GM19452 (cell line): Measurements from ENCODE around the gene HGD.
"Not testable (repeated sequence)": the region's sequence is repeated elsewhere in the genome, so short reads cannot be mapped to it uniquely, and the experiment has no call there.

Experiments
- ATAC-seq: cut with Tn5 transposase; IDR thresholded peaks from one replicate; pipeline ENCODE4 v1.9.1; 2021; ENCODE audit not compliant: unreplicated experiment

Gene HGD

DNA sequence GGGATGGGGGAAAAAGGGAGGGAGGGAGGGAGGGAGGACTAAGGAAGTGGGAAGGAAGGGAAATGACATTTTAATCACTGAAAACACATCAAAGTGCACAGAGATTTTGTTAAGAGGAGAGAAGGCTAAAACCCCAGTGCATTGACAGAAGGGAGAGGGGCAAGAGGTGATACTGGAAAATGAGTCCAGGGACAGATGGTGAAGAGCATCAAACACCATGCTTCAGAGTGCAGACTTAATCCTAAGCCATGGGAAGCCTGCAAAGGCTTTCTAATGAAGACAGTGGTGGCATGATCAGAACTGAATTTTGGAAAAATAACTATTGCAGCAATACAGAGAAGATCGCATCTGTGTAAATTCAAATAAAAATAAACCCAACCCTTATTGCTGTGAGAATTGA is 41.8 kb downstream of the HGD start:
- no peak for ATAC-seq

DNA sequence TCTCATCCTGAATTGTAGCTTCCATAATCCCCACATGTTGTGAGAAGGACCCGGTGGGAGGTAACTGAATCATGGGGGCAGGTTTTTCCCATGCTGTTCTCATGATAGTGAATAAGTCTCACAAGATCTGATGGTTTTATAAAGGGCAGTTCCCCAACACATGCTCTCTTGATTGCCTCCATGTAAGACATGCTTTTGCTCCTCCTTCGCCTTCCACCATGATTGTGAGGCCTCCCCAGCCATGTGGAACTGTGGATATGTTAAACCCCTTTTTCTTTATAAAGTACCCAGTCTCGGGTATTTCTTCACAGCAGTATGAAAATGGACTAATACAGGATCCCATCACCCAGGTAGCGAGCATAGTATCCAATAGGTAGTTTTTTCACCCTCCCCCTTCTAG is 43.2 kb downstream of the HGD start:
- ATAC-seq = not testable (repeated sequence)

DNA sequence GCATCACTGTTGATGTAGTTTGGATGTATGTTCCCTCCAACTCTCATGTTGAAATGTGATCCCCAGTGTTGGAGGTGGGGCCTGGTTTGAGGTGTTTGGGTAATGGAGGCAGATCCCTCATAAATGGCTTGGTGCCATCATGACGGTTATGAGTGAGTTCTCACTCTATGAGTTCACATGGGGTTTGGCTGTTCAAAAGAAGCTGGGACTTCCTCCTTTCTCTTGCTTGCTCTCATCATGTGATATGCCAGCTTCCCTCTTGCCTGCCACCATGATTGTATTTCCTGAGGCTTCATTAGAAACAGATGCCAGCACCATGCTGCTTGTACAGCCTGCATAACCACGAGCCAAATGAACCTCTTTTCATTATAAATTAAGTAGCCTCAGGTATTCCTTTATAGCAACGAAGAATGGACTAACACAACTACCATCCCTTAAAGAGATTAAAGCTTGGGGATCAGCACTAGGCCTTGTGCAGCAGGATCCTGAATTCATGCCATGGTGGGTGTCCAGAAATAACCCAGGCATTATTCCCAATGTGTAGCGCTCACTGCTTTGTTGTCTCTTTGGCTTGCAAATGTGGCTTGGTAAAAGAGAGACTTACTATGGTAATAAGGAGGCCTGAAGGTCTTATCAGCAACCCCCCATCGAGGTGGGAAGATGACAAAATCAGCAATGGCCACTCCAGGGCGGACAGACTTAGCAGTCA is 44.0 kb downstream of the HGD start:
- ATAC-seq = no peak

DNA sequence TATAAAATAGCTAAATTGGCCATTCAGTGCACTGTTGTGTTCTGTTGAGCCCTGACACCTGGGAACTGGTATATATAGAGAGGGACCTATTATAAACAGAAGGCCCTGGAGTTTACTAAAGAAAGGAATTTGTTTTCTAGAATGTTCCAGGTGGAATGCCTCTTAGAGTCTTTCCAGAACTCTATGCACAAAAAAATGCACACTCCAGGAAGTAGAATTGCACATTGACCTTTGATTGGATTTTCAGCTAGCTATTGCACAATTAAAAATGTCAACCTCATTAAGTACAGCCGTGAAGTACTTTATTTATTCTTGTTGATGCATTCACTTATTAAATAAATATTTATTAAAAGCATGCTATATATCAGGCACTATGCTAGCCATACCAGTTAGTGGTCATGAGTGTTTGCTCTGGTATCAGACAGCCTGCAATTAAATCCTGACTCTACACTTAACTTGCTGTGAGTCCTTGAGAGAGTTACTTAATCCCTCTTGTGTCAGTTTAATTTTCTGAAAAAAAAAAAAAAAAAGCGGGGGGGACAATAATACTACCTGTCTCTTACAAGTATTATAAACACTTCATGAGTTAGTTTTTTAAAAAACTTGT is 45.1 kb downstream of the HGD start:
- no peak for ATAC-seq

DNA sequence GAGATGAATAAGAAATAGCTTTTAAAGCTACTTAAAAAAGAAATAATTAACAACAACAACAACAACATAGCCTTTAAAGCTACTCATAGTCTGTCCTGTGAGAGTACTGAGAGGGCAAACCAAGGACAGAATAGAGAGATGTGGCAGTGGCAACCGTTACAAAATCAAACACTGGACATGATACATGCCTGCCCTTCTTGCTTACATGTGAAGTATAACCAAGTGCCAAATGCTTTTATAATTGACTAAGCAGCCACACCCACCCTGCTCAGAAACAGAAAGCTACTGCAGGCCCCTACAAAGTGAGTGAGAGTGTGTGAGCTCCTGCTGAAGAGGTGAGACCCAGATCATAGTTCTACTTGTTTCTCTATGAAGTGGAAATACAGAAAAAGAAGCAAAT is 47.5 kb downstream of the HGD start:
- ATAC-seq = no peak

DNA sequence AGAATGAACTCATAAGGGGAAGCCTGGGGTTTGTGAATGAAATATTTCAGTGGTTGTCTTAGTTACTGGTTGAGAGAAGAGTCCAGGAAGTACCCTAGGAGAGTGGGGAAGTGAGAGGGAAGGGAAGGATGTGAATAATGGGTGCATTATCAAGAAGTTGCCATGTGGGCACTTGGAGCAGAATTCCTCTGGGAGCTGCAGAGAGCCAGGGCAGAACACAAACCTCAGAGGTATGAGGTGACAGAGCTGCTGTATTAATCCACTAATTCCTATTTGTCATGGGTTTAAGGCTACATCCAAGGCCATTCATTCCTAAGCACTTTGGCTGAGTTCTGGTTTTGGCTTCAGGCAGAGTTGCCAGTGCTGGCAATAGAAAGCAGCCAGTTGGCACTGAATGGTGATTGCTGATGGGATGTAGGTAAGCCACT is 56.9 kb downstream of the HGD start:
- ATAC-seq = no peak

DNA sequence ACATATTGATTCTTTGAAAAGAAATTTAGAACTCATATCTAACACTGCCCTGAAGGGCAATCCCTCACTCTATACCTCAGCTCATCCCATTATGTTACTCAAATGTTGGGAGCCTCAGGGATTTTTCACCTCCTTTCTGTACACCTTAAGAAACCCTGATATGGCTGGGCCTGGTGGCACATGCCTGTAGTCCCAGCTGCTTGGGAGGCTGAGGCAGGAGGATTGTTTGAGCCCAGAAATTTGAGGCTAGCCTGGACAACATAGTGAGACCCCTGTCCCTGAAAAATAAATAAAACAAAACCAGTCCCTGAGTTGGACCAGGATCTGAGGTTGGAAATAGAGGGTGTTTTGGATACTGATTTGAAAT is 58.3 kb downstream of the HGD start:
- no peak for ATAC-seq

DNA sequence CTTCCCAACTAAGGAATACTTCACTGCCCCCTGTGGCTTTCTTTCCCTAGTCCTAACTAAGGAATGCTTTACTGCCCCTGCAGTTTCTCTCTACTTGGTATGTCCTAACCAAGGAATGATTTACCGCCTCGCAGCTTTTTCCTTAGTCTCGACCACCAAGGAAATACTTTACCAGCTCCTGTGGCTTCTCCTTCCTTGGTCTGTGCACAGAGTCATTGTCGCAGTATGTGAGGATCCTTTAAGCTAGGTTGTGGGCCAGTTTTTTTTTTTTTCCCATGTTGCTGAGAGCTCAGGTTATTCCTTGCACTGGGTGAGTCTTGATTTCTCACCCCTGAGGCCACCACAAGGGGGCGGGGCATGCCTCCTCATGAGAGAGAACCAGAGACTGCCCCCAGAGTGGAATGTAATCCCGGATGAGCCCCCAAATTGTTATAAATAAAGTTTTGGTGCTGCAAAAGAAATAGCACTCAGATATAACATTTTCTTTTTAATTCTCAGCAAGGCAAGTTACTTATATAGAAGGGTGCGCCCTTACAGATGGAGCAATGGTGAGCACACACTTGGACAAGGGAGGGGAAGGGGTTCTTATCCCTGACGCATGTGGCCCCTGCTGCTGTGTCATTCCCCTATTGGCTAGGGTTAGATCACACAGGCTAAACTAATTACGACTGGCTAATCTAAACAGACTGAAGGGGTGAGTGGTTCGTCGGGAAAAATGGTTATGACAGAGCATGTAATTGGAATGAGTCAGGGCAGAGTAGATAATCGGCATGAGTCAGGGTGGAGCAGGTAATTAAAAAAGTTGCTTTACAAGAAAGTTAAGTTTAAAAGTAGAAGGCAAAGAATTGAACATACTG is 58.9 kb downstream of the HGD start:
- ATAC-seq = no peak

DNA sequence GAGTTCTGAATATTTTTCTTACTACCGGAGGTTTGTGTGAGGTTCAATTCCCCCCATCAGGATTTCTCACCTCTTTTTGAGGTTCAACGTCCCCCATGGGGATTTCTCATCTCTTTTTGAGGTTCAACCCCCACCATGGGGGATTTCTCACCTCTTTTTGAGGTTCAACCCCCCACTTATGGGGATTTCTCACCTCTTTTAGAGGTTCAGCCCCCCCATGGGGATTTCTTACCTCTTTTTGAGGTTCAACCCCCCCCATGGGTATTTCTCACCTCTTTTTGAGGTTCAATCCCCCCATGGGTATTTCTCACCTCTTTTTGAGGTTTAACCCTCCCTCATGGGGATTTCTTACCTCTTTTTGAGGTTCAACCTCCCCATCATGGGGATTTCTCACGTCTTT is 59.6 kb downstream of the HGD start:
- ATAC-seq = no peak

DNA sequence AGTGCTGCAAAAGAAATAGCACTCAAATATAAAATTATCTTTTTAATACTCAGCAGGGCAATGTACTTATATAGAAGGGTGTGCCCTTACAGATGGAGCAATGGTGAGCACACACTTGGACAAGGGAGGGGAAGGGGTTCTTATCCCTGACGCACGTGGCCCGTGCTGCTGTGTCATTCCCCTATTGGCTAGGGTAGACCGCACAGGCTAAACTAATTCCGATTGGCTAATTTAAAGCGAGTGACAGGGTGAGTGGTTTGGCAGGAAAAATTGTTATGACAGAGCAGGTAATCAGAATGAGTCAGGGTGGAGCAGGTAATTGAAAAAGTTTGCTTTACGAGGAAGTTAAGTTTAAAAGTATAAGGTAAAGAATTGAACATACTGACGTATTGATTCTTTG is 65.3 kb downstream of the HGD start:
- ATAC-seq = not testable (repeated sequence)

DNA sequence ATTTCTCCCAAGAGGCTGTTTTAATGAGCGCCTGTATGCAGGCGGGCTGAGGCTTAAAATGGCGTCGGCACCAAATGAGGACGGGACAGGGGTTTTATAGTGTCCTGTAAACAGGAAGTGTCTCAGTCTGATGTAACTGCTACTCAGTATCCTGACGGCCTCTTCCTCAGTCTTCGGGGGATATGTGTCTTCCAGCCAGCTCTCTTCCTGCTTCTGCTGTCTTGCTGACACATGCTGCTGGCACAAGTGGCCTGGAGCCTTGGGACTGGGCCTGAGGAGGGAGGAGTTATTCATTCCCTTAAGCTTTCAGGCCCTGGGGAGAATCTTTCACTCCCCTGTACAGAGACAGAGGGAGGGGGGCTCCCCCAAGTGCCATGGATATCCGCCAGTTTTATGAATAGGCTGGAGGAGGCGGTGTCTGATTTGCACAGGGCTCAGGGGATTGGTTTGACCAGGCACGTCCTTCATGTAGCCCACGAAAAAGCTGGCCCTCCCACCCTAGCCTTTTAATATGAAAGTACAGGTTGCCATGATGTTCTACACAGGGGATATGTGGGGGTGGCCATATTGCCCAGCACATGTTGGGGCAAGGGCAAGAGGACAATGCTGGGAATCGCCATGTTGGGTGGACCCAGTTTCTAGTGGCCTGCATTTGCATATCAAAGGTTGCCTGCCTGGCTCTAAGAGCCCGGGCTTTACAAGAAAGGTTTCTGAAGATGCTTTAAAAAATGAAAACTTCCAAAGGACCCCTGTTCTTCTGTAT is 66.0 kb downstream of the HGD start:
- ATAC-seq = no peak

DNA sequence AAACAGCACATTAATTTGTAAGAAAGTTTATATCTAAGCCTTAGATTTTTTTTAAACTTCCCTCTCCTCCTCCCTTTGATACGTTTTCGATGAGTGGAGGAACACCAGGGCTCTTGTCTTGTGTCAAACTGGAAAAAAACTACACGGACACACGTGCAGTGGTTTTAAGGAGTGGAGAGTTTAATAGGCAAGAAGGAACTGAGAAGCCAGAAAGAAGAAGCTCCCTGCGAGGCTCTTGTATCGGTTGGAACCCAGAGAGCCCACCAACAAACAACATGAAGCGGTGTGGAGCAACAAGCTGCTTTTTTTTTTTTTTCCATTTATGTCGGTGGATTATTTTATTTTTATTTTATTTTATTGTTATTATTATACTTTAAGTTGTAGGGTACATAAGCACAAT is 67.3 kb downstream of the HGD start:
- no peak for ATAC-seq

DNA sequence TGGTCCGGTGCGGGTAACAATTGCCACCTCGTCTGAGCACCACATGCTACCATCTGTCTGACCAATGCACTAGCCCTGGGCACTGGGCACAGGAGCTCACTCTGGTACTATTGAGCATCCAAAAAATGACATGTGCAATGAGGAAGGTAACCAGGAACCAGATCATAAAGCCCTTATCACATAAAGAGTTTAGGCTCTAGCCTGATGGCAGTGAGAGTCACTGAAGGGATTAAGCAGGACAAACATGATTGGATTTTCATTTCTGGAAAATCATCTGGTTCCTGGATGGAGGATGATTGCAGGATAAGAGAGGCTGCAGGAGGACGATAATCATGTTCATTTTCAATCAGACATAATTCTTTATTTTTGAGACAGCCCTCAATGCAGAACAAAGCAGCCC is 73.5 kb downstream of the HGD start:
- ATAC-seq = no peak

DNA sequence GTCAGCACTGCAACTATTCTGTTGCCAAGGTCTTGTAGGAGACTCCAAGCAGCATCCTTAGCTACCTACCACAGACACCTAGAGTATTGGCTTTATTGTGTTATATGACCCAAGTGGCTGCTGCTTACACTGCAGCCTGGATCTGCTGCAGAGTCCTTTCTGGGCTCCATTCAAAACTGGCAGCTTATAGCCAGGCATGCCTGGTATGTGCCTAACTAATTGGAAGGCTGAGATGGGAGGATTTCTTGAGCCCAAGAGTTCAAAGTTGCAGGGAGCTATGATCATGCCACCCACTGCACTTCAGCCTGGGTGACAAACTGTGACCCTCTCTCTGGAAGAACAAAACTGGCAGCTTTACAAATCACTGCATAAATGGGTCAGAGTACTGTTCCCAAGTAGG is 77.3 kb downstream of the HGD start:
- ATAC-seq = no peak

DNA sequence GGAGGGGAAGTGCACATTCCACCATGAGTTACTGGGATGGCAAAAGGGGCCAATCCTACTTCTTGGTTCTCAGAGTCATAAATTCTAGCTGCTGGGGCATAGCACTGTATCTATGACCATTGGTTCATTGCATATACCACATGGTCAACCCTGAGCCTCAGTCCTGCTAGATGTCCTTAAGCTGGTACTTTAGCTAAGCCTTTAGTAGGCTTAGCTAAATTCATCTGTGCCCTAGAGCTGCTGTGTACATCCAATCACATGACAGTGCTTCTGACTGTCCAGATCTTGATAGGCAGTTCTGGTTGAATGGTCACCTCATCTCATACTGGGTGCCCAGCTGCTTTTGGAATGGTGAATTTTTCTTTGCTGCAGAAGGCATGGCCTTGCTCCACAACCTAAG is 77.7 kb downstream of the HGD start:
- no peak for ATAC-seq

DNA sequence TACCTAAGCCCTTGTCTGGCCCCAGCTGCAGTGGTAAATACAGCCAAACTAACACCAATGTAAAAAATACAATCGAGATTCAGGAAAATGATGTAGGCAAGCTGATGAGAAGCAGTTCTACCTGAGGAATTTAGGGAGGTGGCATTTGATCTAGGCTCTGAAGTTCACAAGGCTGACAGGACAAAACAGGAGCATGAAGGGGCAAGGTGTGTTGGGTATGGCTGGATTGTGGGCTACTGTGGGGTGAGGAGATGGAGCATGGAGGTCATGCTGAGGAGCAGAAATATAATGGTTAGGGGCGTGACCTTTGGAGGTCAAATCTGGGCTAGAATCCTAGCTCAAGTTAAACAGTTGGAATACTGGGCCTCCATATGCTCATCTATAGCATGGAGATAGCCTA is 79.4 kb downstream of the HGD start:
- ATAC-seq = no peak

DNA sequence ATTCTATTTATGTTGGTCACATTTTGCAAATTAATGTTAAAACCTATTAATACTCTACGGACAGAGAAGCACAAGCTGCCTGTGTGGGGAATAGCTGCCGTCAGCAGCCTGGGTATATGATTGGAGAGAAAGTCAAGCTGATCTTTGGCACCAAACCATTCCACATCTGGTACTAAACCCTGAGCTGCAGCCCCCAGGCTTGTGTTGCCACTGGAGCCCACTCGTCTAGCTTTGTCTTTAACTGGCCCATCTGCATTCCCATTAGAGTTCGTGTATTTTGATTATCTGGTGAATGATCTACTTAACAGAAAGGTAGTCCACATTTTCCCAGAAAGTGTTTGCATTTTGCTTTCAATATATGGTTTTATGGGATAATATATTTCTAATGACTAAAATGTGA is 80.5 kb downstream of the HGD start:
- no peak for ATAC-seq

DNA sequence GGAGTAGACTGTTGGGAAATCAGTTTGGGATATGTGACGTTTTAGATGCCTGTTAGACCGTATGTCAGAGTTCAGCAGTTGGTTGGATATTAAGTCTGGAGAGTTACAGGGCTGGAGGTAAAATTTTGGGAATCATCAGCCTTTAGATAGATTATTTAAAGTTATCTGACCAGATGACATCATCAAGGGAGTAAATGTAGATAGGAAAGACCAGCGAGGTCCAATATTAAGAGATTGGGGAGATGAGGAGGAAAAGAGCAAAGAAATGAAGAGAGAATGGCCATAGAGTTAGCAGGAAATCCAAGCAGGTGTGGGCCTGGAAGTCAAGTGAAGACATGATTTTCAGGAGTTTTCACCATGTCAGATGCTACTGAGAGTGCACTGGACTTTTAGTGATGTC is 82.8 kb downstream of the HGD start:
- no peak for ATAC-seq

DNA sequence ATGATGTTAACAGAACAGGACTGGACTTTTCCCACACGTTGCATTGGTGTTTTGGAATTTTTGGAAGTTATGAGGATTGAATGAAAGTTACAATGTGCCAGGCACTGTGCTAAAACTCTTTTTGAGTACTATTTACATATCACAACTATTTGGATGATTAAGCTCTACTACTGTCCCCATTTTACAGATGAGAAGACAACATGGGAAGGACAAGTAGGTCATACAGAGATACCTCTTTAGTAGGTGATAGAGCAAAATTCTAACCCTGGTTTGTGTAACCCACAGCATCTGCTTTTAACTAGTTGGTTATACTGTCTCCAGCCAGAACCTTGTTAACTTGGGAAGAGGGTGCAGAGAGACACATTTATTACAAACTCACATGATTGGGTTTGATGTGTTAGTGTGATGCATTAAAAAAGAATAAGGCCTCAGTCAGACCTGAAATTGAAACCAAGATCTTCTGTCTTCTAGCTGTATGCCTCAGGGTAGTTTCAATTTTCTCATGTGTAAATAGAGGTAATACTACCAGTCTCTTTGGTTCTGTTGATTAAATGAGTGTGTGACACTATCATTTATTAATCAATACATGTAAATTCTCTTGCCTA is 84.5 kb downstream of the HGD start:
- ATAC-seq = peak; percentile 34

DNA sequence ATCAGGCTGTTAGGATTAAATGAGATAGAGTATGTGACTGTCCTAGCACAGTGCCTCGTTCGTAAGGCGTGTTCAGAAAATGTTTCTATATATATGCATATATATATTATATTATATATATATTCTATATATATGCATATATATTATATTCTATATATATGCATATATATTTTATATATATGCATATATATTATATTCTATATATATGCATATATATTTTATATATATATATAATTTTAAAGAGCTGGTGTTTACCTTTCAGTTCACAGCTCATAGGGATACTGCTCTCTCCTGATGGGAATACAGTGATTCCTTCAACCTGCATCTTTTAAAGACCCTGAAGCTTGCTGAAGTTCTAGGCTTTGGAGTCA is 85.2 kb downstream of the HGD start:
- no peak for ATAC-seq
